GM12878 (cell line): ENCODE measurements around the gene CIPC. TPM values are rescaled to one million over a fixed set of nuclear protein-coding genes. Genes with fewer than 3 reads are reported as not detected.
A peak's percentile ranks its signal among the peaks of the same experiment; 100 is the strongest.

ENCODE experiments used
- BCL11A ChIP-seq: IDR thresholded peaks from 2 replicates; pipeline ENCODE4 v1.6.1; 2011; ENCODE audit warnings: low read depth, low read length
- BRCA1 ChIP-seq: IDR thresholded peaks from 2 replicates; pipeline ENCODE4 v1.6.1; 2011; ENCODE audit warnings: low read depth, low read length, improper control_type of control experiment
- CBX5 ChIP-seq: sonication (generic); IDR thresholded peaks from 2 replicates; pipeline ENCODE4 v1.6.1; 2016; ENCODE audit warnings: low read depth, moderate library complexity, mild to moderate bottlenecking, inconsistent platforms
- CEBPB ChIP-seq, 2 experiments: fragments of 150-350 bp in 1 of 2; IDR thresholded peaks; 2 replicates each; pipeline ENCODE4 v1.6.1; 2012 to 2014; ENCODE audit warnings: low read depth in 2 of 2, low read length in 2 of 2, borderline replicate concordance in 1 of 2, inconsistent platforms in 1 of 2
- CHD2 ChIP-seq: IDR thresholded peaks from 2 replicates; pipeline ENCODE4 v1.6.1; 2011; ENCODE audit warnings: low read depth, low read length, improper control_type of control experiment, borderline replicate concordance
- EZH2 ChIP-seq: IDR thresholded peaks from 2 replicates; pipeline ENCODE4 v1.6.1; 2012; ENCODE audit warnings: low read depth, mild to moderate bottlenecking, control low read depth, inconsistent platforms, low read length, borderline replicate concordance; ENCODE audit not compliant: control insufficient read depth
- FOXK2 ChIP-seq: fragments of 450-650 bp; IDR thresholded peaks from 2 replicates; pipeline ENCODE4 v1.6.1; 2017; ENCODE audit warnings: mild to moderate bottlenecking, moderate library complexity
- FOXM1 ChIP-seq: IDR thresholded peaks from 2 replicates; pipeline ENCODE4 v1.6.1; 2012; ENCODE audit warnings: low read depth, mild to moderate bottlenecking, inconsistent platforms, low read length, moderate library complexity
- GABPA ChIP-seq: IDR thresholded peaks from 2 replicates; pipeline ENCODE4 v1.6.1; 2014; ENCODE audit warnings: antibody characterized with exemption, low read depth, mild to moderate bottlenecking, inconsistent platforms
- LARP7 ChIP-seq: fragments of 450-650 bp; IDR thresholded peaks from 2 replicates; pipeline ENCODE4 v1.6.1; 2017; ENCODE audit warnings: mild to moderate bottlenecking
- MEF2A ChIP-seq: IDR thresholded peaks from 2 replicates; pipeline ENCODE4 v1.6.1; 2011; ENCODE audit warnings: low read depth, mild to moderate bottlenecking, low read length, moderate library complexity; ENCODE audit not compliant: insufficient read depth
- MLLT1 ChIP-seq: fragments of 450-650 bp; IDR thresholded peaks from 2 replicates; pipeline ENCODE4 v1.6.1; 2016; ENCODE audit warnings: mild to moderate bottlenecking
- MTA2 ChIP-seq: fragments of 450-650 bp; IDR thresholded peaks from 2 replicates; pipeline ENCODE4 v1.6.1; 2016; ENCODE audit warnings: low read depth, mild to moderate bottlenecking, moderate library complexity
- MYC ChIP-seq: IDR thresholded peaks from 2 replicates; pipeline ENCODE4 v1.6.1; 2011; ENCODE audit warnings: mild to moderate bottlenecking, low read length, moderate library complexity, inconsistent platforms; ENCODE audit not compliant: insufficient read depth, insufficient replicate concordance, insufficient read length, severe bottlenecking
- NBN ChIP-seq: fragments of 450-650 bp; IDR thresholded peaks from 2 replicates; pipeline ENCODE4 v1.6.1; 2016
- NFIC ChIP-seq: IDR thresholded peaks from 2 replicates; pipeline ENCODE4 v1.6.1; 2012; ENCODE audit warnings: low read depth, mild to moderate bottlenecking, inconsistent platforms, low read length, moderate library complexity
- NR2F1 ChIP-seq: fragments of 450-650 bp; conservative IDR thresholded peaks from 2 replicates; pipeline ENCODE4 v1.6.1; 2017; ENCODE audit warnings: mild to moderate bottlenecking
- PBX3 ChIP-seq: IDR thresholded peaks from 2 replicates; pipeline ENCODE4 v1.6.1; 2011; ENCODE audit warnings: mild to moderate bottlenecking, low read depth, low read length, moderate library complexity; ENCODE audit not compliant: insufficient replicate concordance
- POLR2AphosphoS5 ChIP-seq: IDR thresholded peaks from 2 replicates; pipeline ENCODE4 v1.6.1; 2011; ENCODE audit warnings: mild to moderate bottlenecking, low read length, inconsistent platforms
- SMAD5 ChIP-seq: IDR thresholded peaks from 2 replicates; pipeline ENCODE4 v1.6.1; 2016; ENCODE audit warnings: antibody characterized with exemption, low read depth
- SMC3 ChIP-seq: IDR thresholded peaks from 2 replicates; pipeline ENCODE4 v1.6.1; 2011; ENCODE audit warnings: low read length, improper control_type of control experiment, borderline replicate concordance
- TCF7 ChIP-seq: IDR thresholded peaks from 2 replicates; pipeline ENCODE4 v1.6.1; 2014; ENCODE audit warnings: antibody characterized with exemption, borderline replicate concordance
- ZBED1 ChIP-seq: IDR thresholded peaks from 2 replicates; pipeline ENCODE4 v1.6.1; 2016; ENCODE audit warnings: borderline replicate concordance
- ZNF274 ChIP-seq: IDR thresholded peaks from one replicate; pipeline ENCODE4 v1.8.0; 2011; ENCODE audit not compliant: insufficient read length, insufficient read depth
- ZNF622 ChIP-seq: fragments of 450-650 bp; IDR thresholded peaks from 2 replicates; pipeline ENCODE4 v1.6.1; 2017; ENCODE audit warnings: mild to moderate bottlenecking, inconsistent platforms
- polyA plus RNA-seq, 11 experiments: library from polyadenylated mRNA; depleted of rRNA in 4 of 11; unstranded in 6 of 11; stranded (reverse) in 5 of 11; fragments of >200 nt; fragmentation: Nextera tagmentation in 4 of 11; fragmentation: Illumina TruSeq in 1 of 11; extraction: Ambion mirVana in 4 of 11; extraction: Trizol in 1 of 11; gene quantifications; 1 replicate in 1 of 11; 2 replicates in 10 of 11; pipeline versions ENCODE4 v1.2.1 to v1.2.3, GENCODE V29; 2011 to 2016; ENCODE audit warnings: inconsistent platforms in 2 of 11, missing spikeins in 2 of 11, low read depth in 1 of 11
- total RNA-seq, 4 experiments: library from RNA; depleted of rRNA in 3 of 4; stranded (reverse); fragments of >200 nt in 3 of 4; fragmentation: Illumina TruSeq in 1 of 4; extraction: Trizol in 1 of 4; gene quantifications; 2 replicates each; pipeline versions ENCODE4 v1.2.1 to v1.2.3, GENCODE V29; 2013 to 2021
- TF ChIP-seq, protein P1 (sequence below): fragments of 450-650 bp; IDR thresholded peaks from 2 replicates; pipeline ENCODE4 v1.6.1; 2014; ENCODE audit warnings: mild to moderate bottlenecking
- TF ChIP-seq, protein P2 (sequence below), 3 experiments: IDR thresholded peaks in 2 of 3; conservative IDR thresholded peaks in 1 of 3; 2 replicates each; pipeline ENCODE4 v1.5.1; 2011; ENCODE audit warnings: low read depth in 3 of 3, low read length in 3 of 3, mild to moderate bottlenecking in 3 of 3, control low read depth in 2 of 3, moderate library complexity in 2 of 3, inconsistent platforms in 1 of 3, mixed read lengths in 1 of 3; ENCODE audit not compliant: control insufficient read depth in 2 of 3, insufficient read depth in 1 of 3; ENCODE audit errors: extremely low read depth in 1 of 3

Gene CIPC
- total and polyA plus RNA-seq, 10 of the 15 experiments (the other 5 are each of a cell fraction or from before 2014, with no cell fraction given), result 5.6 to 29.5 (median 16.5) TPM

- TF ChIP-seq BRCA1 (no peak), POLR2AphosphoS5 (no peak), CHD2 (no peak), BCL11A (no peak), MLLT1 (no peak), CBX5 (no peak), FOXM1 (no peak), ZBED1 (no peak), SMAD5 (0 out of 2 replicates have a peak, but pooled peaks have one; percentile 40), NFIC (no peak), GABPA (no peak), ZNF622 (no peak), NR2F1 (no peak), EZH2 (no peak), NBN (no peak), TCF7 (no peak), PBX3 (no peak), MTA2 (0 out of 2 replicates have a peak, but pooled peaks have one; percentile 25), ZNF274 (no peak), CEBPB (IDR thresholded peaks at IDR 0.05; ENCODE audit: borderline replicate concordance in 1 of 2, low read depth in 2 of 2, low read length in 2 of 2) (no peak), MYC (peak; percentile 72), FOXK2 (no peak), SMC3 (no peak), MEF2A (peak; percentile 64), LARP7 (no peak)
- TF ChIP-seq, protein P1, sequence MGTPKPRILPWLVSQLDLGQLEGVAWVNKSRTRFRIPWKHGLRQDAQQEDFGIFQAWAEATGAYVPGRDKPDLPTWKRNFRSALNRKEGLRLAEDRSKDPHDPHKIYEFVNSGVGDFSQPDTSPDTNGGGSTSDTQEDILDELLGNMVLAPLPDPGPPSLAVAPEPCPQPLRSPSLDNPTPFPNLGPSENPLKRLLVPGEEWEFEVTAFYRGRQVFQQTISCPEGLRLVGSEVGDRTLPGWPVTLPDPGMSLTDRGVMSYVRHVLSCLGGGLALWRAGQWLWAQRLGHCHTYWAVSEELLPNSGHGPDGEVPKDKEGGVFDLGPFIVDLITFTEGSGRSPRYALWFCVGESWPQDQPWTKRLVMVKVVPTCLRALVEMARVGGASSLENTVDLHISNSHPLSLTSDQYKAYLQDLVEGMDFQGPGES, result no peak
- TF ChIP-seq, protein P2, sequence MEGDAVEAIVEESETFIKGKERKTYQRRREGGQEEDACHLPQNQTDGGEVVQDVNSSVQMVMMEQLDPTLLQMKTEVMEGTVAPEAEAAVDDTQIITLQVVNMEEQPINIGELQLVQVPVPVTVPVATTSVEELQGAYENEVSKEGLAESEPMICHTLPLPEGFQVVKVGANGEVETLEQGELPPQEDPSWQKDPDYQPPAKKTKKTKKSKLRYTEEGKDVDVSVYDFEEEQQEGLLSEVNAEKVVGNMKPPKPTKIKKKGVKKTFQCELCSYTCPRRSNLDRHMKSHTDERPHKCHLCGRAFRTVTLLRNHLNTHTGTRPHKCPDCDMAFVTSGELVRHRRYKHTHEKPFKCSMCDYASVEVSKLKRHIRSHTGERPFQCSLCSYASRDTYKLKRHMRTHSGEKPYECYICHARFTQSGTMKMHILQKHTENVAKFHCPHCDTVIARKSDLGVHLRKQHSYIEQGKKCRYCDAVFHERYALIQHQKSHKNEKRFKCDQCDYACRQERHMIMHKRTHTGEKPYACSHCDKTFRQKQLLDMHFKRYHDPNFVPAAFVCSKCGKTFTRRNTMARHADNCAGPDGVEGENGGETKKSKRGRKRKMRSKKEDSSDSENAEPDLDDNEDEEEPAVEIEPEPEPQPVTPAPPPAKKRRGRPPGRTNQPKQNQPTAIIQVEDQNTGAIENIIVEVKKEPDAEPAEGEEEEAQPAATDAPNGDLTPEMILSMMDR (IDR thresholded peaks at IDR 0.05 in 2 of 3, conservative IDR thresholded peaks at IDR 0.05 in 1 of 3; ENCODE audit: control insufficient read depth in 2 of 3, extremely low read depth in 1 of 3, insufficient read depth in 1 of 3, low read depth in 3 of 3, low read length in 3 of 3), result no peak
Observed at GRCh38 chr14:77097006-77097699, 905 bp upstream of the CIPC start (continued).
